ENCODE data around the gene LRRC43.
"Not testable (repeated sequence)": the region's sequence is repeated elsewhere in the genome, so short reads cannot be mapped to it uniquely, and the experiment has no call there.

The LRRC43 gene

DNA sequence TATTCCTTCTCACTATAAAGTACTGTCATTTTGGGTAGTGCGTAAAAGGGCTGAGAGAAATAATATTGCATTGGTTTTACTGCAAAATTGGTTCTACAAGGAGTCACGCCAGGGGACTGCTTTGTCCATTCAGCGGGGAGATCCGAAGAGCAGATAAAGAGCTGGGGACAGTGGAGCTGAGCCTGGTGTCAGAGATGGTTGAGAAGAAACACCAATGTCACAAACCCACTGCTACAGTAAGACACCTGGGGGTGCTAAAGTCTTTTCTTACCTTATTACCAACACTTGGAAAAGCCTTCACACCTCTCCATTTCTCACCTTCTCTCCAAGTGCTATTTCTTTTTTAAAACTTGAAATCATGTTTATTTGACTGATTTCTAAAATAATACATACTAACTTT lies 23.0 kb upstream of the LRRC43 start:
- no peak for DNase-seq

DNA sequence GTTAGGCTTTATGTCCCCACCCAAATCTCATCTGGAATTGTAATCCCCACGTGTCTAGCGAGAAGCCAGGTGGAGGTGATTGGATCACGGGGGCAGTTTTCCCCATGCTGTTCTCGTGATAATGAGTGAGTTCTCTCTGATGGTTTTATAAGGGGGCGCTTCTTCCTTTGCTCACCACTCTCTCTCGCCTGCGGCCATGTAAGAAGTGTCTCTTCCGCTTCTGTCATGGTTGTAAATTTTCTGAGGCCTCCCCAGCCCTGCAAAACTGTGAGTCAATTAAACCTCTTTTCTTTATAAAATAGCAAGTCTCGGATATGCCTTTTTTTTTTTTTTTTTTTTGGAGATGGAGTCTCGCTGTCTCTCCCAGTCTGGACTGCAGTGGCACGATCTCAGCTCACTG lies 22.2 kb upstream of the LRRC43 start:
- DNase-seq = no peak

- no peak for DNase-seq
Observed at GRCh38 chr12:122161682-122162081, 21.2 kb upstream of the LRRC43 start.

DNA sequence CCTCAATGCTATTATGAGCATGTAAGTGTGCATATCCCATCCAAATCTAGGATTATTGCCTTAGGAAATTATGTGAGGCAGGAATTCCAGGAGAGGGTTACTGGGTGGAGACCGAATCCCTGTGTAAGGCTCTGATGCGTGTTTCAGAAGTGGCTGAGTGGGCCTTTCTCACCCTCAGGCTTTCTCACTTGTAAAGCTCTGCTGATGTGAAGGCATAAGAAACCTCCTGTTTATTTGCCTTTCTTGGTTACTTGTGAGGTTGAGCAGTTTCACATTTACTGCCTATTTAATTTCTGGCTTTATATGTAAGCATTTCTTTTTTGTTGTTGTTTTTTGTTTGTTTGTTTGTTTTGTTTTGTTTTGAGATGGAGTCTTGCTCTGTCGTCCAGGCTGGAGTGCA lies 19.9 kb upstream of the LRRC43 start:
- DNase-seq = no peak

DNA sequence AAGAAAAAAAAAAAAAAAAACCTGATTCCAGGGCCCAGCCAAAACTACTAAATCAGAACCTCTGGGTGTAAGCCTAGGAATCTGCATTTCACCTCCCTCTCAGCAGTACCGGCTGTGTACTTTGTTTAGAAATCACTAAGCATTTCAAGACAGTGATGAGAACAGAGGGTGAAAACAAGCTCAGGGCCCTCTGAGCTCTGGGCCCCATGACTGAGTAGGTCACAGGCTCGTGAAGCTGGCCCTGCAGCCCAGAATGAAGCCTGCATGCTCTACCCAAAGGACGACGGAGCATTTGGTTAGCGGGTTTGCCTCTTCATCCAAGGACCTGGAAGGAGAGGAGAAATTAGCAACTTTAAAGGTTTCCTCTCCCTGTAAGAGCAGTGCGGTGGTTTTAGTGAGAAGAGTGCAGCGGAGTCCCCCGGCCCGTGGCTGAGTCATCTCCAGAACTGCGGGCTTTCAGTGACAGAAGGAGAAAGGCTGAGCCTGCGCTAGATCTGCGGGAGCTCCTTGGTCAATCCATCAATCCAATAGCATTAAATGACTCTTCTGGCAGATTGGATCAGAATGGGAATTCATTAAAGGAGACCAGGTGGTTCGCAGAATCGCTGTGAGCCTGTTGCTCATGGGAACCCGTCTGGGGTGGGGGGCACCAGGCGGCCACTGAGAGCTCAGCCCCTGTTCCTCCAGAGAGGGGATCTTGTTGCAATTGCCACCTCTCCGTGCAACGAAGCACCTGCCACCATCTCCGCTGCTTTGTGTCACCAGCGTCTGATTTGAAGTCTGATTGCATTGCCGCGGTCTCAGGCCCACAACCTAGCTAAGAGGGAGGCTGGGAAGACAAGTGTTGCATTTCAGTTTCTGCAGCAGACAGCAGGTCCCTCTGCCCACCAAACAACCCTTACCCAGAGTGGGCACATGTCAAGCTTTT lies 16.2 kb upstream of the LRRC43 start:
- no peak for DNase-seq

GRCh38 chr12:122167356-122167925 lies 15.5 kb upstream of the LRRC43 start:
- DNase-seq = no peak

- no peak for DNase-seq
Observed at GRCh38 chr12:122168492-122168891, 14.4 kb upstream of the LRRC43 start.

DNA sequence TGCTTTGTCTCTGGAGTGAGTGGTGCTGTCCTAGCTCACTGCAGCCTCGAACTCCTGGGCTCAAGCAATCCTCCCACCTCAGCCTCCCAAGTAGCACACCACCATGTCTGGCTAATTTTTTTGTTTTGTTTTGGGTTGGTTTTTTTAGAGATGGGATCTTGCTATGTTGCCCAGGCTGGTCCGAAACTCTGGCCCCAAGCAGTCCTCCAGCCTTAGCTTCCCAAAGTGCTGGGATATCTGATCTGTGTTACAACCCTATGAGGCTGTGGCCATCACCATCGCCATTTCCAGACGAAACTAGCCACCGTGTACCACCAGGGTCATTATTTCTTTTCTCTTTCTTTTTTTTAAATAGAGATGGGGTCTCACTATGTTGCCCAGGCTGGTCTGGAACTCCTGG lies 11.5 kb upstream of the LRRC43 start:
- no peak for DNase-seq

DNA sequence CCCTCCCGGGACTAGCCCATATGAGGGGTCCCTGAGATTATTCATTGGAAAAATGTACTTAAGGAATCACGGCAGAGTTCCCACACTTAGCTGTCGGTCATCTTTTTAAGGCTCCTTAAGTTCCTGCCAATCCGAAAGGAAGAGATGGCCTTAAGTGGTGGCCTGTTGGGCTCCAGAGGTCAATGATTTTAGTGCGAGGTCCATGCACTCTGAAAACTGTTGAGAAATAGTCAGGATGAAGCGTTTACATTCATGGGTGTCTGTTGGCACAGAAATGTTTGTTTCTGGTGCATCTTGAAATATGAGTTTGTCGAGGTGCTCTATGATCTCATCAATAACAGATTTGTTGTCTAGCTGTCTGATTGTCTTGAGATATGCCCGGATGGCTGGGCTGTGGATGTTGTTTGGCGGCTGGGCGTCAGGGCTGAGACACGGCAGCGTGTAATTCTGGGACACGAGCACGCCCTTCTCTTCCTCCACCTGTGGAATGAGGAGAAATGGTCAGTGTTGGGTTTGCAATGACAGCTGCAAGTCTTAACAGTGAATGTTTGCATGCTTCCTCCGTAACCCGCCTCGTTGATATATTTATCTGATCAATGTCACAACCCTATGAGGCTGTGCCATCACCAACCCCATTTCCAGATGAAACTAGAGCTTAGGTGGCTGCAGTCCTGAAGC lies 10.5 kb upstream of the LRRC43 start:
- DNase-seq = no peak

- DNase-seq = no peak
Observed at GRCh38 chr12:122174155-122174845, 8.6 kb upstream of the LRRC43 start, which contains the start of gene IL31. Gene IL31 (minus strand): TSS chr12:122174221. CDS start chr12:122174172, 49 bp downstream.

DNA sequence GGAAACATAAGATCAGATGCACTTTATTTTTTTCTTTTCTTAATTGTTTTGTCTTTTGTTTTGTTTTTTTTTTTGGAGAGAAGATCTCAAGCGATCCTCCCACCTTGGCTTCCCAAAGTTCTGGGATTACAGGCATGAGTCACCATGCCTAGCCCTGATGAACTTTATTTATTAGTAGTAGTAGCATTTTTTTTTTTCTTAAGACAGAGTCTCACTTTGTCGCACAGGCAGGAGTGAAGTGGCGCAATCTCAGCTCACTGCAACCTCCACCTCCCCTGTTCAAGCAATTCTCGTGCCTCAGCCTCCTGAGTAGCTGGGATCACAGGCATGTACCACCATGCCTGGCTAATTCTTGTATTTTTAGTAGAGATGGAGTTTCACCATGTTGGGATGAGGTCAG lies 6.5 kb upstream of the LRRC43 start:
- DNase-seq = not testable (repeated sequence)

- DNase-seq = no peak
Observed at GRCh38 chr12:122183588-122183940, 641 bp downstream of the LRRC43 start.

- DNase-seq = no peak
Observed at GRCh38 chr12:122184517-122184916, 1.6 kb downstream of the LRRC43 start.

- no peak for DNase-seq
Observed at GRCh38 chr12:122185079-122185478, 2.2 kb downstream of the LRRC43 start.

GRCh38 chr12:122185494-122186082 lies 2.7 kb downstream of the LRRC43 start:
- DNase-seq = no peak

DNA sequence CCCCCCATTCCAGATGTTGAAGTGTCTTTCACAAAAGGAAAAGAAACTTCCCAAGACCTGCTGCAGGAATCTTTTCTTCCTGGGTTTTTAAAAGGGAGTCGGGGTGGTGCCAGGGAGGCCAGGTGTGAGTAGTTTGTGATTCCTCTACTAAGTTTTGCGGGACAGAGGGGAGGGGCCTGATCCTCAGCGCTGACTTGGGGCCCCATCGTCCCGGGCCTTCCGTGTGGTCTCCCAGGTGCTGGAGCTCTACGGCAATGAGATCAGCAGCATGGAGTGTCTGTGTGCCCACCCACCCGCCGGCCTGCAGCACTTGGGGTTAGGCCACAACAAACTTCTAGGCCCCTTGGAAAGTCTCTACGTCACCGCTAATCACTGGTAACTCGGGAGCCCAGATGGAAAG lies 4.5 kb downstream of the LRRC43 start:
- DNase-seq = no peak

GRCh38 chr12:122189626-122190475 lies 6.9 kb downstream of the LRRC43 start:
- DNase-seq = no peak

DNA sequence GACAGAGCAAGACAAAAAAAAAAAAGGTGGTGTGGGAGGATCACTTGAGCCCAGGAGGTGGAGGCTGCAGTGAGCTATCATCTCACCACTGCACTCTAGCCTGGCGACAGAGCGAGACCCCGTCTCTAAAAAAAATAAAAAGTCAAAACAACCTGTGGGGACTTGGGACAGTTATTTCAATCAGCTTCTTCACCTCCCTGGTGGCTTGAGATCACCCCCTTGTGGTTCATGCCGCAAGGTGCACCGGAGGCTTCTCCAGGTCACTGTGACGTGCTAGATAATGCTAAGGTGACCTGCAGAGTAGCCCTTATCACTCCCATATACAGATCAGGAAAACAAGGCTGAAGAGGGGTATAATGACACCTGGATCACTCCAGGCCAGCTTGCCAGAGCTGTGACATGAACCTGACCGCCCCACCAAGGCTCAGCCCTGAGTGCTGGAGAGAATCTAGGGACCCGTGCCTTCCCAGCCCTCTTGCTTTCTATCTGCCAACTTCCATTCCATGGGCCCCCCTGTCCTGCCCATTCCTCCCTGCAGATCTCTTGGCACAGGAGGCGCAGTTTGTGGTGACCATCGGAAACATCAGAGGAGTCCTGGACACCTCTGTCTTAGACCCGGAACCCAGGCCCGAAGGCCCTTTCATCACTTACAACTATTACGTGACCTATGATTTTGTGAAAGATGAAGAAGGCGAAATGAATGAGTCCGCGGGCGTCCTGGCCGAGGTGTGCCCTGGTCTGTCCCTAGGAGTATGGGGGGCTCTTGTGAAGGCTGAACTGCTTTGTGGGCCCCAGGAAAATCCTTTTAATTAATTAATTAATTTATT lies 8.1 kb downstream of the LRRC43 start:
- DNase-seq = no peak

DNA sequence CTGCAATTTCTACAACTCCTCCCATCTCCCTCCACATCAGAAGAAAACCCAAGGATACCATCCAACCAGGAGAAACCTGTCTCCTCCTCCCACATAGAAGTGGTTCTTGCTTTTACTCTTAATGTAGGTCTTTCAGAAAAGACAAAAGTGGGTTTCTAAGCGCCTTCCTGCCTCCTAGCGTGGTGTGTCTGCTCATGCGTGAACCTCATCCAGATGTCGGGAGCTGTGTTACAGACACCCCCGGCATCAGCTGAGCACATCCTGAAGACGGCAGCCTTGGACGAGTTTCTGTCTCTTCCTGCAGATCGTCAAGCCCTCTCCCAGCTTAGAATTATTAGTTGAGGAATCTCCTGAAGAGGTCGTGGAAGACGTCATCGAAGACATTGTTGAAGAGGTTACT lies 9.5 kb downstream of the LRRC43 start:
- DNase-seq = no peak

DNA sequence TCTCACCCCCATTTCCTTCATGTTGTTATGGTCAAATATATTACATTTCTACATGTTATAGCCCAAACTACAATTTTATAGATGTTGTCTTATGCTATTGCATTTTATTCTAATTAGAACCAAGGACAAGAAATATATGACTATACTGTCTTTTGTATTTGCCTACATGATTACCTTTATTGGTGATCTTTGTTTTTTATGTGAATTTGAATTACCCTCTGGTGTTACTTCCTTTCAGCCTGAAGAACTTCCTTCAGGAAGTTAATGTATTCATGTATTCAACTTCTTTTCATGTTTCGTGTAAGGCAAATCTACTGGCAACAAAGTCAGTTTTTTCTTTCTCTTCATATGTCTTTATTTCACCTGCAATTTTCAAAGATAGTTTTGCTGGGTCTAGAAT lies 11.9 kb downstream of the LRRC43 start:
- no peak for DNase-seq

DNA sequence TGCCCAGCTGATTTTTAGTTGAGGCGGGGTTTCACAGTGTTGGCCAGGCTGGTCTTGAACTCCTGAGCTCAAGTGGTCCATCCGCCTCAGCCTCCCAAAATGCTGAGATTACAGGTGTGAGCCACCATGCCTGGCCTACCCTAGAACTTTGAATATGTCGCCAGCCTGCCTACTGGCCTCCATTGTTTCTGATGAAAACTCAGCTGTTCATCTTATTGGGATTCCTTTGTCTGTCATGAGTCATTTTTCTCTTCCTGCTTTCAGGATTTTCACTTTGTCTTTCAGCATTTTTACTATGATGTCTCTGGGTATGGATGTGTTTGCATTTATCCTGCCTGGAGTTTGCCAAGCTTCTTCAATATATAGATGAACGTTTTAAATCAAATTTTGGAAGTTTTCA lies 12.5 kb downstream of the LRRC43 start:
- DNase-seq = no peak
